ENCODE results near the gene ITK. TPM values are rescaled to one million over a fixed set of nuclear protein-coding genes. Genes with fewer than 3 reads are reported as not detected.

Gene ITK
- total RNA-seq, 4 donors from 2014 or later = 0.78 to 5.2 (median 2.1) TPM

DNA sequence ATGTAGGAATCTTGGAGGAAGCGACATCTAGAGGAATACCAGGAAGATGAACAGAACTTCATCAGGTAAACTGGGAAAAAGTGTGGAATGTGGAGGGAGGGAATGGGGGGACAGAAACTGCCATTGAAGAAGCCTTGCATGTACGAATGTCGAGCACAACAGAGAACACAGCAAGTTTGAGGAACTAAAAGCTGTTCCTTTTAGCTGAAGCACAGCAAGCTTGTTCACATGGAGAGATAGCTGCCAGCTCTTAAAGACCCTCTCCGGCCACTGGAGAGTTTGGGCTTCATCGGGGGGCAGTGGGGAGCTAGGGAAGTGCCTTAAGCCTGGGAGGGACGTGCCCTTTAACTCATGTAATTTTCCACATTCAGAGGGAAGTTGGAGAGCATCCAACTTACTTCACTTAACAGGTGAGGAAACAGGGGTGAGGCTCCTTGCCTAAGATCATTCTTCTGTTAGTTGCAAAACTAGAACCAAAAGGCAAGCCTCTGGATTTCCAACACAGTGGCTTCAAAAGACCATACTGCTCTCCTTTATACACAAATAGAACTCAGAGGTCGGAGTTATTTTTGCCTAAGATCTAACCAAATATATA lies 83.0 kb downstream of the ITK start:
- DNase-seq (ENCODE audit: low spot score in 2 of 2) = no peak
- H3K4me3 ChIP-seq (ENCODE audit: low read depth, poor library complexity, severe bottlenecking) = no peak overlapping the region
- TF ChIP-seq CTCF (IDR thresholded peaks at IDR 0.05) = no peak
- TF ChIP-seq POLR2A (IDR thresholded peaks at IDR 0.05) = no peak
- 56 to 64% methylated on average over 7 of the region's 7 CpGs for WGBS, 2 donors
- intact Hi-C loops (cut with DNase I; ENCODE audit: low total_unique reads) = no loop called here

- 1% methylated on average over 15 to 30 of the region's 58 CpGs for WGBS, 2 donors
- no peak for TF ChIP-seq POLR2A (IDR thresholded peaks at IDR 0.05)
- TF ChIP-seq CTCF (IDR thresholded peaks at IDR 0.05) = no peak
- H3K4me3 ChIP-seq (ENCODE audit: low read depth, poor library complexity, severe bottlenecking) = peak within 1 kb of the TSS; percentile 31
- intact Hi-C loops (cut with DNase I; ENCODE audit: low total_unique reads) = no loop called here
- peak in 1 of 2 donors; percentile 88 for DNase-seq (ENCODE audit: low spot score in 2 of 2)
These were observed 85.2 kb downstream of the ITK start, which contains the start of gene CYFIP2 for GRCh38 chr5:157265714-157266285. Gene CYFIP2, plus strand, starts transcription at chr5:157266123. Its CDS starts 19,239 bp downstream, at chr5:157285362.

DNA sequence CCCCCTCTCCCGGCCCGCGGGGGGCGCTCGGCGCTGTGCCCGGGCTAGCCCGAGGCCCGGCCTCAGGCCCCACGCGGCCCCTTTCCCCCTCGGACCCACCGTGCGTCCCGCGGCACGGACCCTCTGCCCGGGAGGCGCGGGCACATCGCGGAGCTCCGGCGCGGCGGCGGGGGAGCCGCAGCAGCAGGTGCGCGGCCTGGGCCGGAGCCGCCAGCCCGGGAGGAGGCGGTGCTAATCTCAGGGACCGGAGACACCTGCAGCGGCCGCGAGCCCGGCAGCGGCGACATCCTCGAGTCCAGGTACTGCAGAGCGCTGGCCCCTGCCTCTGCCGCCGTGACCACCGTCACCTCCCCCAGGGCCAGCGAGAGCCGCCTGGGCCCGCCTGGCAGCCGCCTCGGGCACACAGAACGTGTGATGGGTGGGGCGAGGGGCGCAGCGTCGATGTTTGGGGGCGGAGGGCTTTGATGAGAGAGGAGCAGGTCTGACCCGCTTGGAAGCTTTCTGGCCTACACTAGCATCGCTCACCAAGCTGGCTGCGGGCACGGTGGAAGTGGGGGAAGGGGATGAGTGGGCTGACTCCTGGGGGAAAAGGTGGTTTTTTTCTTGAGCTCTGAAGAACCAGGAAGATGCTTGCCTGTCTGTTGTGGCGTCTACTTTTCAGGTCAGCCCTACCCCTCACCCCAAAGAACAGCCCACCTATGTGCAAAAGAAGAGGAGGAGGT lies 85.8 kb downstream of the ITK start:
- H3K4me3 ChIP-seq (ENCODE audit: low read depth, poor library complexity, severe bottlenecking) = peak overlapping the region; percentile 31
- intact Hi-C loops (cut with DNase I; ENCODE audit: low total_unique reads) = no loop called here
- no peak for TF ChIP-seq POLR2A (IDR thresholded peaks at IDR 0.05)
- no peak for TF ChIP-seq CTCF (IDR thresholded peaks at IDR 0.05)
- no peak for DNase-seq (ENCODE audit: low spot score in 2 of 2)
- 15 to 44% methylated on average over 6 to 25 of the region's 62 CpGs for WGBS, 2 donors

- 86 to 98% methylated on average over 3 of the region's 3 CpGs for WGBS, 2 donors
- DNase-seq (ENCODE audit: low spot score in 2 of 2) = no peak
- H3K4me3 ChIP-seq (ENCODE audit: low read depth, poor library complexity, severe bottlenecking) = no peak overlapping the region
- TF ChIP-seq CTCF (IDR thresholded peaks at IDR 0.05) (no peak), POLR2A (IDR thresholded peaks at IDR 0.05) (no peak)
- intact Hi-C loops (cut with DNase I; ENCODE audit: low total_unique reads) = no loop called here
These were observed 86.4 kb downstream of the ITK start for GRCh38 chr5:157267025-157267424.

DNA sequence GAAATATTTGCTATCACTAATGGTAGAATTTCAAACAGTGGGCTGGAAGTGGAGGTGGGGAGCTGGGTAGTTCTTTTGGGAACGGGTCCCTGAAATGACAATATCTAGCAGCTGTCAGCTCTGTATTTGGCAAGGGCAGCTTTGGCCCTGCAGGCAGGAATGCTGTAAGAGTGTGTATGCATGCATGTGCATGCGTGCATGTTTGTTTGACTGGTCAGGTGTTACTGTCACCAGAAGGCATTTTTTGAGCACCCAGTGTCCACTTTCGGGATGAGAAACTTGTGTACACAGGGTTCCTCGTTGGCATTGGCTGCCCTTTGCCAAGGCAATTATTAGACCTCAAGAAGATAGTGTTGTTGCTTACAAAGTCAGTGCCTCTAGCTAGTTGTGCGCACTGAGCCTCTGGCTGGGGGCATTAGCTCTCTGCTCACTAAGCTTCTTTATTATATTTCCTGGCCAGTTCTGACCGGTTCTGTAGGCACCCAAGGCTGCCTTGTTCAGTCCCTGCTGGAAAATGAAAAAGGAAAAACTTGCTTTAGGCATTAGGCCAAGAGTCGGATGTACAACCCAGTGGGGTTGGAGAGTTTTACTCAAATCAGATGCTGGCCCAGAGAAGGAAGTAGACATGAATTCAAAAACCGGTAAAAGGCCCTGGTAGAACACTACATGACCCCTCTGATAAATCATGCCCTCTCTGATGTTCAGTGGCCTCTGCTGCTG lies 87.3 kb downstream of the ITK start:
- WGBS, 2 donors = 54 to 55% methylated on average over 8 of the region's 8 CpGs
- no peak for DNase-seq (ENCODE audit: low spot score in 2 of 2)
- no peak for TF ChIP-seq CTCF (IDR thresholded peaks at IDR 0.05)
- TF ChIP-seq POLR2A (IDR thresholded peaks at IDR 0.05) = no peak
- intact Hi-C loops (cut with DNase I; ENCODE audit: low total_unique reads) = no loop called here
- no peak overlapping the region for H3K4me3 ChIP-seq (ENCODE audit: low read depth, poor library complexity, severe bottlenecking)
